ENCODE results near the gene B3GNT2.

GRCh38 chr2:62236499-62236898 lies 40.6 kb downstream of the B3GNT2 start:
- TF ChIP-seq CTCF (IDR thresholded peaks at IDR 0.05; ENCODE audit: insufficient read depth, low read depth, low read length) (no peak), EZH2 (IDR thresholded peaks at IDR 0.05; ENCODE audit: insufficient read depth, low read length) (no peak)
